ENCODE measurements around the gene TTC22.

TTC22 gene

DNA sequence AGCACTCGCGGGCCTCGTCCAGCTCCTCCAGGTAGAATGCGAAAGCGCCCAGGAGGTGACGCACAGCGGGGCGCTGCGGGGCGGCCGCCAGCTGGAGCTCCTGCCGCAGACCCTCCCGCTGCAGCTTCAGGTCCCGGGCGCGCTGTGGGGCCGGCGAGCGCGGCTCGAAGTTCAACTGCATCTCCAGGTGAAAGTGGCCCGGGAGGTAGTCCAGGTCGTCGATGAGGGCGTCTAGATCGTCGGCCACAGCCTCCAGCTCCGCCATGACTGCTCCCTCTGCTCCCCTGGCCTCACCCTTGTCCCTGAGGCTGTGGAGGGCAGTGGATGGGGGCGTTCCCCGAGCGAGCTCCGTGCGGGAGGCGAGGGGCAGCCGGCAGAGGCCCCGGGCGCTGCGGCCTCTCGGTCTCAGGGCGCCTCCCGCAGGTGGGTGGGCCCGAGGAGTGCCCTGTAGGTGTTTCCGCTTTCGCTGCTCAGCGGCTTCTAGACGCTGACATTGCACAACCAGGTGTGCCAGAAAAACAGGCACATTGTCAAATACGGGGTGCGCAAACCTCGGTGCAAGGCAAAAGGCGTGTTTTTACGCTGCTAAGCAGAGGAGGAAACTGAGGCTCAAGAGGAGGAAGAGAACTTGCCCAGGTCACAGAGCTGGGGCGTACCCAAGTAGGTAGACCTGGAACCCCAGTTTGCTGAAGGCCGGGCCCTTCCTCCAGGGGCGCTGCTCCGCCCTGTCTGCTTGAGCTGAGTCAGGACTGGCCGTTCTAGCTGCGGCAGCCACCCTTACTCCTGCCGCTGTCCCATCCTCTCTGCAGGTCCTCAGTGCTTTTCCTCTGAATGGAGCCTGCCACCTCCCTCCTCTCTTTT, at the start of gene TTC22:
Gene TTC22 (minus strand): TSS at position 425 of the 861 bp plus-strand sequence. CDS start 160 bp downstream, at position 265.
- no peak for DNase-seq

DNA sequence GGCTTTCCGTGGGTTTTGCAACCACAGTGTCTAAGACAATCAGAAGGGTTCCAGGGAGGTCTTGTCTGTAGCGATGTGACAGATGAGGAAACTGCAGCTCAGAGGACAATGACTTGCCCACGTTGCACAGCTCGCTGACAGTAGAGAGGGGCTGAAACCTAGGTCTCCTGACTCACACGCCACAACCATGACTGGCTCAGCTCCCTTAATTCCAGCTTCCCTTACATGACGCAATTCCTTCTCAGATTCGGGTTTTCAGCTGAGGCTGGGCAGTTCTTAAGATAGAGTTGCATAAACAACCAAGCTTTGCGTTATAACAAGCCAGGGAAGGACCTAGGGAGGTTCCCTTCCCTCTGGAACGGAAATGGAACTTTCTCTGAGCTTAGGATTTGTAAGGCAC, 49.6 kb upstream of the TTC22 start:
- DNase-seq: no peak

- DNase-seq: no peak
Measured at GRCh38 chr1:54850069-54850730, 49.1 kb upstream of the TTC22 start.

DNA sequence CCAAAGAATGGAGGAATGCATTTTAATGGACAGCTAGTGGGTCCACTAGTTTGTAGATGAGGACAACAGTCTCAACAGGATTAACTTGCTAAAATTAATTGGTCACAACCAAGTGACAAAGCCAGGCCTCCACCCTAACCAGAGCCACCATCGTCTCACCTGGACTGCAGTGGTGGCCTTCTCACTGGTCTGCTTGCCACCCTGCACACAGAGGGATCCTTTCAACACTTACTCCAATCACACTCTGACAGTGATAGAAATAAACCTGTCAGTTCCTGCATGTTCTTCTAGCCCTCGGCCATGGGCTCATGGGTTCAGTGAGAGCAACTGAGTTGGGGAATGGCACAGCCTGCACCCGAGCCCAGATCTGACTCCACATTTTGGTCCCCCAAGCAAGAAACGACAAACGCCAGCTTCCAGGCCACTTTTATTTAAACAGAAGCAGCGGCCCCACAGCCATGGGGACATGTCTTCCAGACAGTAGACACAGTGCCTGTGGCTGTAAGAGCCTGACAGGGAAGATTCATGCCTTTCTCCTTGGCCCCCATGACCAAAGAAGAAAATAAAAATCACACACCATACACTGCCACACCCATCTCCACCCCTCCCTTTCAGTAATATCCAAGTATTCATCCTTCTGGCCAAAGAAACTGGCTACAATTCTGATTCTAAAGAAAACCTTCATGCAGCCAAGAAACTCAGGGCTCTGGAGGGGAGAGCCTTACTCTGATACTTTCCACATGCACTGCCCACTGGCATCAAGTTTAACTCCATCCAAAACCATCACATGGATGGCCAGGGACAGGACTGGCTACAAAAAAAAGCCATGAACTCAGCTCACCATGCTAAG, 48.3 kb upstream of the TTC22 start:
- no peak for DNase-seq

GRCh38 chr1:54848134-54848948, 47.2 kb upstream of the TTC22 start:
- no peak for DNase-seq

- no peak for DNase-seq
Measured at GRCh38 chr1:54846716-54847284, 45.7 kb upstream of the TTC22 start.

- no peak for DNase-seq
Measured at GRCh38 chr1:54846301-54846700, 45.2 kb upstream of the TTC22 start.

- no peak for DNase-seq
Measured at GRCh38 chr1:54845772-54846171, 44.6 kb upstream of the TTC22 start.

DNA sequence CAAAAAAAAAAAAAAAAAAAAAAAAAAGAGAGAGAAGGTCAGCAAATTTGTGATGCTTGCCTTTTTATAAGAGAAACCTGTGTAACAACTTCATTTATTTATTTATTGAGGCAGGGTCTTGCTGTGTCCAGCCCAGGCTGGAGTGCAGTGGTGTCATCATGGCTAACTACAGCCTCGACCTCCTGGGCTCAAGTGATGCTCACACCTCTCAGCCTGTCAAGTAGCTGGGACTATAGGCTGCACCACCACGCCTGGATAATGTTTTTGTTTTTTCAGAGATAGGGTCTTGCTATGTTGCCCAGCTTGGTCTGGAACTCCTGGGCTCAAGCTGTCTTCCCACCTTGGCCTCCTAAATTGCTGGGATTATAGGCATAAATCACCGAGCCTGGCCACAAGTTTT, 43.4 kb upstream of the TTC22 start:
- DNase-seq: no peak

DNA sequence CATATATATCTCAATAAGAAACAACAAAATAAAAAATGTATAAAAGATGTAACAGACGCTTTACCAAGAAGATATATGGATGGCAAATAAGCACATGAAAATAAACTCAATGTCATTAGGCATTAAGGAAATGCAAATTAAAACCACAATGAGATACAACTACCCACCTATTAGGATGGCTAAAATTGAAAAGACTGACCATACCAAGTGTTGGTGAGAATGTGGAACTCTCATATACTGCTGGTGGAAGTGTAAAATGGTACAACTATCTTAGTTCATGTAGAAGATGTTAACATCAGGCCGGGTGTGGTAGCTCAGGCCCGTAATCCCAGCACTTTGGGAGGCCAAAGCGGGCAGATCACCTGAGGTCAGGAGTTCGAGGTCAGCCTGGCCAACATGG, 42.3 kb upstream of the TTC22 start:
- no peak for DNase-seq

GRCh38 chr1:54842963-54843362, 41.8 kb upstream of the TTC22 start:
- no peak for DNase-seq

DNA sequence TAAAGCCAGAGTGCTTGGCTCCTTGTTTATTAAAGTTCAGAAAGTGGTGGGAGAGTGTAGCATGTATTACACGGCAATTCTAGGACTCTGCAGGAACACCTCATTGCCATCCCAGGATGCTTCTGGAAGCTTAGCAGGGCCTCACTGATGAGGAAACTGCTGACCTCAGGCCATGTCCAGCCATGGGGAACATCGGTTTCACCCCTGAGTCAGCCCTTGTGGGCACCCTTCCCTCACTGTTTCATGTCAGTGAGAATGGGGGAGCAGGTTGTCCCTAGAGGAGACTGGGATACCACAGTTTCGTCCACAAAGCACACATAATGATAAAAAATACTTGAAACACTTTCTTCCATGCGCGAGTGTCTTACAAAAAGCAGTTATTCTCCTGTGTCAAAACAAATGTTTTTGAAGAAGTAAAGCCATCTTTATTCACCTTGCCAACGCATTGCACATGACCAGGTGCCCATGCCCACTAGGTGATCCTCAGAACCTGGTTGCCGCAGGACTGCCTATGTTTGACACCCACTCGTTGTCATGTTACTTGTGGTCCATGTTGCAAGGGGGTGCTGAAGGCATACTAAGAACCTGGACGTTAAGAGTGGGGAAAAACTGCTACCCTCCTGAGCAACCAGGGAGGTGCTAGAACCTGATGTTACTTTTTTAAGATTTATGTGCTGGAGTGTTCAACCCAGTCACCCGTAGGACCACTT, 41.2 kb upstream of the TTC22 start:
- DNase-seq: no peak

GRCh38 chr1:54839824-54840223, 38.7 kb upstream of the TTC22 start:
- no peak for DNase-seq

GRCh38 chr1:54838565-54839180, 37.5 kb upstream of the TTC22 start:
- DNase-seq: no peak

DNA sequence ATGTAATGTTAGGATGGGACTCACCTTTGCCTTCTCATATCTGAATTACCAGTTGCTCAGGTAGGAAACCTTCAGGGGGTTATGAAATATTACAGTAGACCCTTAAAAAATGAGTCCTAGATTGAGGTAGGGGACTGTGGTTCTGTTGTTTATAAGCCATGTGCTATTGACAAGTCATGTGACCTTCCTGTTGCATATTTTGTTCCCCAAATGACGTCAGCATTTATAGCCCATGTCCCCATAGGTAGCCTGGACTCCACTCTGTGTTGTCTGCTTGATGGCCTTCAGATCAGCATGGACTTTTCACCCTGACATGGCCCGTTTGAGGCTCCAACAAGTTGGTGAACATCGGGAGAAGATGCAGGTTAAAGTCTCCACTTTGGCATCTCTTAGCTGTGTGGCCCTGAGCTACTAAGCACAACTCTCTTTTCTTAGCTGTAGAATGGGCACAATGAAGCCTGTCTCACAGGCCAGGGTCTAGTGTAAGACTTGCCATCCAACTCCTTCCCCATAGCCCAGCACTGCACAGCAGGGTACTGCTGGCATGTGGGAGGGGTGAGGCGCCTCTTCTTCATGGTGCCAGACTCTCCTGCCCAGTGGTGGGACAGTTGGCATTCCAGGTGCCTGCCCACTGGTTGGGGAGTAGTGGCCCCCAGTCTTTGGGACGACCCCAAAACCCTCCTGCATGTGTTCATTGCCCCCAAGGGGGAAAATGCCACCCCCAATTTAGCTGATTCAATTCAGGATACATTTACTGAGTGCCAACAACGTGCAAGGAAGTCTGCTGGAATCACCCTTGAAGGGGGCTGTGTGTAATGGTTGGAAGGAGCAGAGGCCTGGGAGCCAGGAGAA, 36.1 kb upstream of the TTC22 start:
- DNase-seq: no peak

DNA sequence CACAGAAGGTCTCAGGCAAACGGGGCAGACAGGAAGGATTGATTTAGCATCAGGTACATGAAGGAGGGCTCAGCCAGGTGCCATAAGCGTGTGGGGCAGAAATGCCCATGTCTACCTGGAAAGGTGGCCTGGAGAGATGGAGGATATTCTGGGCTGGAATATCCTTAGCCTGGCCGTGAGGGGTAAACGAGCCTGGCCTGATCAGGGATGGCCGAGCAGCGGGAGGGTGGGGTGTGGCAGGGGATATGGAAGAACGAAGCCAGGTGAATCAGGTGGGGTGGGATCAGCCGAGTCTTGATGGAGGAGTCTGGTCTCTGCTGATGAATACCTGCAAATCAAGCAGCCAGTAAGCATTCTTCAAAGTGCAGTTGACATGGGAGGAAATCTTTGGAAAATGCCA, 35.5 kb upstream of the TTC22 start:
- DNase-seq: no peak

DNA sequence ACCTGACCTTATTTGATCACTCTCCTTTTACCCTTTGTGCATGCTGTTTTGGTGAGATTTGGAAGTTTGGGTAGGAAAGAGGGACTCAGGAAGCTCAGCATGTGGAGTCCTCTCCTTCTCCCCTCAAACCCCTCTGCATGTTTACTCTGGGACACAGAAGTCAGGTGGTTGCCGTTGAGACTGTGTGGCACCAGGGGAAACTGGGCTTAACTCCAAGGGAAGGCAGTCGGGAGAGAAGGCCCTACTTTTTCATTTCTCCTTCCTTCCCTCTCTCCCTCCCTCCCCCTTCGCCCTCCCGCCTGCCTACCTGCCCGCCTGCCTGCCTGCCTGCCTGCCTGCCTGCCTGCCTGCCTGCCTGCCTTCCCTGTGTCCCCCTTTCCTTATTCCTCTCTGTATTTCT, 34.8 kb upstream of the TTC22 start:
- no peak for DNase-seq

GRCh38 chr1:54835131-54835898, 34.2 kb upstream of the TTC22 start:
- no peak for DNase-seq

DNA sequence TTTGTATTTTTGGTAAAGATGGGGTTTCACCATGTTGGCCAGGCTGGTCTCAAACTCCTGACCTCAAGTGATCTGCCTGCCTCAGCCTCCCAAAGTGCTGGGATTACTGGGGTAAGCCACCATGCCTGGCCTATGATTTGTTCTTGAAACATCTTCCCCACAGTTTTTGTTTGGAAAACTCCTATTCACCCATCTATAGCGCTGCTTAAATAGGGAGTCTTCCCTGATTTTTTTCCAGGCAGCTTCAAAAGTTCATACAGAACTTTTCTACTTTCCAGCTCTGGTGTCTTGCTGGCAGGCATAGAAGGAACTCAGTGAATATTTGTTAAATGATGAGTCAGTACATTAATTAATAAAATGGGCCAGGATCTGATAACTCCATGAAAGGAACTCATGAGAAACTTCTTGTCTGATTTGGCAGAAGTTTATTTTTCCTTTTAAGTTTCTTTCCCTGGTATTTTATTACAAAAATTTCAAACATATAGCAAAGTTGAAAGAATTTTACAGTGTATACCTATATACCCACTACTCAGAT, 33.0 kb upstream of the TTC22 start:
- DNase-seq: no peak
